ENCODE measurements around the gene CRTC1. TPM values are rescaled to one million over a fixed set of nuclear protein-coding genes. Genes with fewer than 3 reads are reported as not detected.
"Not testable (repeated sequence)": the region's sequence is repeated elsewhere in the genome, so short reads cannot be mapped to it uniquely, and the experiment has no call there.

Gene CRTC1
- total RNA-seq, 1 donor from 2014 or later, result 9.1 TPM

GRCh38 chr19:18666317-18666716 lies 17.2 kb upstream of the CRTC1 start:
- DNase-seq (no peak), ATAC-seq (ENCODE audit: poor library complexity) (no peak)
- intact Hi-C loops (cut with DNase I), result no loop called here

- intact Hi-C loops (cut with DNase I), result no loop called here
- DNase-seq, result no peak
- no peak for ATAC-seq (ENCODE audit: poor library complexity)
Observed at GRCh38 chr19:18666784-18667183, 16.7 kb upstream of the CRTC1 start.

GRCh38 chr19:18667531-18668251 lies 15.8 kb upstream of the CRTC1 start:
- ATAC-seq (ENCODE audit: poor library complexity) (no peak), DNase-seq (no peak)
- intact Hi-C loops (cut with DNase I), result no loop called here

- intact Hi-C loops (cut with DNase I), result no loop called here
- DNase-seq (no peak), ATAC-seq (ENCODE audit: poor library complexity) (no peak)
Observed at GRCh38 chr19:18668252-18668631, 15.2 kb upstream of the CRTC1 start.

GRCh38 chr19:18668744-18669523 lies 14.5 kb upstream of the CRTC1 start:
- intact Hi-C loops (cut with DNase I), result no loop called here
- no peak for DNase-seq

GRCh38 chr19:18669524-18669817 lies 14.0 kb upstream of the CRTC1 start:
- DNase-seq (no peak), ATAC-seq (ENCODE audit: poor library complexity) (no peak)
- intact Hi-C loops (cut with DNase I), result no loop called here

More at GRCh38 chr19:18668744-18669523, 14.5 kb upstream of the CRTC1 start:
- no peak for ATAC-seq (ENCODE audit: poor library complexity)

GRCh38 chr19:18669883-18670282 lies 13.6 kb upstream of the CRTC1 start:
- no peak for DNase-seq
- intact Hi-C loops (cut with DNase I), result no loop called here
- ATAC-seq (ENCODE audit: poor library complexity), result no peak

GRCh38 chr19:18670312-18670711 lies 13.2 kb upstream of the CRTC1 start:
- intact Hi-C loops (cut with DNase I), result no loop called here
- DNase-seq (no peak), ATAC-seq (ENCODE audit: poor library complexity) (no peak)

GRCh38 chr19:18671303-18672043 lies 12.0 kb upstream of the CRTC1 start:
- DNase-seq, result no peak
- ATAC-seq (ENCODE audit: poor library complexity), result no peak
- intact Hi-C loops (cut with DNase I), result no loop called here

- DNase-seq (no peak), ATAC-seq (ENCODE audit: poor library complexity) (peak; percentile 19)
- intact Hi-C loops (cut with DNase I), result no loop called here
Observed at GRCh38 chr19:18672044-18672451, 11.4 kb upstream of the CRTC1 start.

- DNase-seq, result peak; percentile 68
Observed at GRCh38 chr19:18672606-18673337, 10.7 kb upstream of the CRTC1 start.

GRCh38 chr19:18674616-18675015 lies 8.9 kb upstream of the CRTC1 start:
- peak; percentile 57 for ATAC-seq (ENCODE audit: poor library complexity)
- intact Hi-C loops (cut with DNase I), result no loop called here
- DNase-seq, result peak; percentile 80

More at GRCh38 chr19:18672606-18673337, 10.7 kb upstream of the CRTC1 start:
- ATAC-seq (ENCODE audit: poor library complexity), result peak; percentile 42
- intact Hi-C loops (cut with DNase I), result no loop called here

GRCh38 chr19:18675779-18676178 lies 7.7 kb upstream of the CRTC1 start:
- intact Hi-C loops (cut with DNase I), result no loop called here
- ATAC-seq (ENCODE audit: poor library complexity) (no peak), DNase-seq (no peak)

- intact Hi-C loops (cut with DNase I), result no loop called here
- ATAC-seq (ENCODE audit: poor library complexity), result no peak
- DNase-seq, result no peak
Observed at GRCh38 chr19:18676692-18677091, 6.8 kb upstream of the CRTC1 start.

GRCh38 chr19:18677156-18677555 lies 6.3 kb upstream of the CRTC1 start:
- ATAC-seq (ENCODE audit: poor library complexity), result no peak
- DNase-seq, result no peak
- intact Hi-C loops (cut with DNase I), result no loop called here

GRCh38 chr19:18680148-18680547 lies 3.3 kb upstream of the CRTC1 start:
- DNase-seq; ATAC-seq (ENCODE audit: poor library complexity); intact Hi-C loops (cut with DNase I): not testable (repeated sequence)

- intact Hi-C loops (cut with DNase I), result no loop called here
- ATAC-seq (ENCODE audit: poor library complexity) (no peak), DNase-seq (no peak)
Observed at GRCh38 chr19:18682807-18683108, 722 bp upstream of the CRTC1 start.

- intact Hi-C loops (cut with DNase I), result no loop called here
- DNase-seq, result no peak
- ATAC-seq (ENCODE audit: poor library complexity), result no peak
Observed at GRCh38 chr19:18683958-18684641, 620 bp downstream of the CRTC1 start.

- no peak for ATAC-seq (ENCODE audit: poor library complexity)
- DNase-seq, result no peak
- intact Hi-C loops (cut with DNase I), result no loop called here
Observed at GRCh38 chr19:18684642-18684993, 1.1 kb downstream of the CRTC1 start.
